WTC11 (cell line): ENCODE measurements around the gene SEZ6L2. TPM values are rescaled to one million over a fixed set of nuclear protein-coding genes. Genes with fewer than 3 reads are reported as not detected.

ENCODE experiments used
- ATAC-seq: fragments of 200-7000 bp; cut with Tn5 transposase; 2 replicates; pipeline ENCODE4 v1.10.0; 2021; ENCODE audit warnings: mild to moderate bottlenecking, moderate library complexity
- CTCF ChIA-PET: fragments of 300-600 bp; sonication (Branson Sonifier 250); formaldehyde crosslinking; loops from one replicate; lab custom pipeline; 2021; ENCODE audit warnings: antibody characterized with exemption; lab: Charles Lee
- POLR2A ChIA-PET: fragments of 350-600 bp; sonication (Branson Sonifier 250); formaldehyde crosslinking; loops from one replicate; lab custom pipeline; 2021; ENCODE audit warnings: antibody characterized with exemption; lab: Charles Lee
- DNase-seq: peaks from one replicate; pipeline ENCODE4 v3.0.0; 2021; ENCODE audit warnings: low spot score
- H3K27ac Mint-ChIP-seq: 2 replicates; pipeline ENCODE4 v1.8.0; 2021; ENCODE audit warnings: mixed read lengths
- H3K27me3 Mint-ChIP-seq: 2 replicates; pipeline ENCODE4 v1.8.0; 2021; ENCODE audit warnings: low read depth, mild to moderate bottlenecking, moderate library complexity, mixed read lengths
- H3K36me3 Mint-ChIP-seq: 2 replicates; pipeline ENCODE4 v1.8.0; 2021; ENCODE audit warnings: mixed read lengths
- H3K4me1 Mint-ChIP-seq: 2 replicates; pipeline ENCODE4 v1.8.0; 2022; ENCODE audit warnings: mixed read lengths
- H3K4me3 Mint-ChIP-seq: 2 replicates; pipeline ENCODE4 v1.8.0; 2021; ENCODE audit warnings: mild to moderate bottlenecking, moderate library complexity, mixed read lengths
- H3K9me3 Mint-ChIP-seq: 2 replicates; pipeline ENCODE4 v1.8.0; 2021; ENCODE audit warnings: mixed read lengths
- AR ChIP-seq: fragments of 250-450 bp; sonication (Bioruptor Pico); IDR thresholded peaks from 2 replicates; pipeline ENCODE4 v1.9.0; 2021; ENCODE audit warnings: mild to moderate bottlenecking
- CDX4 ChIP-seq: fragments of 250-450 bp; sonication (Bioruptor Pico); IDR thresholded peaks from 2 replicates; pipeline ENCODE4 v1.9.0; 2021; ENCODE audit warnings: moderate library complexity, mild to moderate bottlenecking, inconsistent platforms, borderline replicate concordance
- CREM ChIP-seq: sonication (generic); formaldehyde crosslinking; IDR thresholded peaks from 2 replicates; pipeline ENCODE4 v1.8.1; 2022; ENCODE audit warnings: mild to moderate bottlenecking, missing genetic modification reagents, moderate library complexity
- E2F4 ChIP-seq: sonication (generic); formaldehyde crosslinking; IDR thresholded peaks from 2 replicates; pipeline ENCODE4 v1.8.1; 2022; ENCODE audit warnings: low read depth, mild to moderate bottlenecking, moderate library complexity, missing genetic modification reagents, borderline replicate concordance
- ERG ChIP-seq: fragments of 250-450 bp; sonication (Bioruptor Pico); IDR thresholded peaks from 2 replicates; pipeline ENCODE4 v1.8.0; 2021; ENCODE audit warnings: mild to moderate bottlenecking
- FOXK1 ChIP-seq: sonication (generic); formaldehyde crosslinking; IDR thresholded peaks from 2 replicates; pipeline ENCODE4 v1.8.0; 2022; ENCODE audit warnings: mild to moderate bottlenecking, moderate library complexity, missing genetic modification reagents
- JAZF1 ChIP-seq: fragments of 250-450 bp; sonication (Bioruptor Pico); IDR thresholded peaks from 2 replicates; pipeline ENCODE4 v1.9.0; 2021; ENCODE audit warnings: moderate library complexity, mild to moderate bottlenecking, inconsistent platforms
- NFE2L1 ChIP-seq: sonication (generic); formaldehyde crosslinking; IDR thresholded peaks from 2 replicates; pipeline ENCODE4 v1.8.1; 2023; ENCODE audit warnings: missing genetic modification reagents
- RELA ChIP-seq: sonication (generic); formaldehyde crosslinking; IDR thresholded peaks from 2 replicates; pipeline ENCODE4 v1.8.1; 2022; ENCODE audit warnings: missing genetic modification reagents, mild to moderate bottlenecking, borderline replicate concordance
- RORB ChIP-seq: fragments of 250-450 bp; sonication (Bioruptor Pico); IDR thresholded peaks from 2 replicates; pipeline ENCODE4 v1.9.0; 2021; ENCODE audit warnings: mild to moderate bottlenecking
- SP1 ChIP-seq: sonication (generic); formaldehyde crosslinking; conservative IDR thresholded peaks from 2 replicates; pipeline ENCODE4 v1.8.1; 2022; ENCODE audit warnings: missing genetic modification reagents
- TCF7 ChIP-seq: sonication (generic); formaldehyde crosslinking; IDR thresholded peaks from 2 replicates; pipeline ENCODE4 v1.8.0; 2022; ENCODE audit warnings: mild to moderate bottlenecking, low read depth, missing genetic modification reagents, moderate library complexity
- TEAD4 ChIP-seq: sonication (generic); formaldehyde crosslinking; IDR thresholded peaks from 2 replicates; pipeline ENCODE4 v1.8.0; 2022; ENCODE audit warnings: mild to moderate bottlenecking, missing genetic modification reagents
- USF1 ChIP-seq: sonication (generic); formaldehyde crosslinking; IDR thresholded peaks from 2 replicates; pipeline ENCODE4 v1.8.0; 2022; ENCODE audit warnings: mild to moderate bottlenecking, missing genetic modification reagents
- ZBTB21 ChIP-seq: sonication (generic); formaldehyde crosslinking; IDR thresholded peaks from 2 replicates; pipeline ENCODE4 v1.8.1; 2023; ENCODE audit warnings: mild to moderate bottlenecking, missing genetic modification reagents, borderline replicate concordance
- ZMAT4 ChIP-seq: fragments of 250-450 bp; sonication (Bioruptor Pico); IDR thresholded peaks from 2 replicates; pipeline ENCODE4 v1.9.0; 2021; ENCODE audit warnings: mild to moderate bottlenecking
- ZNF138 ChIP-seq: sonication (generic); formaldehyde crosslinking; conservative IDR thresholded peaks from 2 replicates; pipeline ENCODE4 v1.8.1; 2022; ENCODE audit warnings: mild to moderate bottlenecking, moderate library complexity, missing genetic modification reagents
- ZNF232 ChIP-seq: sonication (generic); formaldehyde crosslinking; IDR thresholded peaks from 2 replicates; pipeline ENCODE4 v1.8.0; 2022; ENCODE audit warnings: mild to moderate bottlenecking, missing genetic modification reagents
- ZNF281 ChIP-seq: sonication (generic); formaldehyde crosslinking; IDR thresholded peaks from 2 replicates; pipeline ENCODE4 v1.8.0; 2023; ENCODE audit warnings: mild to moderate bottlenecking, missing genetic modification reagents
- ZNF423 ChIP-seq: fragments of 250-450 bp; sonication (Bioruptor Pico); IDR thresholded peaks from 2 replicates; pipeline ENCODE4 v2.1.2; 2022; ENCODE audit warnings: mild to moderate bottlenecking, moderate library complexity
- total RNA-seq: library from RNA; stranded (reverse); gene quantifications from 3 replicates; pipeline ENCODE4 v1.2.3, GENCODE V29; 2021

Gene SEZ6L2
- total RNA-seq, 1 experiment from 2014 or later, result 58.2 TPM

GRCh38 chr16:29915590-29916247, 16.4 kb upstream of the SEZ6L2 start:
- ChIA-PET POLR2A (interaction anchor here (2.4 kb wide), 1 partner anchor 8 kb away, joined by 6 read pairs; no protein-coding TSS in a partner anchor), CTCF (interaction anchor here (0.7 to 2.1 kb wide), 4 partner anchors 10 to 85 kb away, joined by 3 to 5 read pairs (median 4); partner anchors contain the start of gene KCTD13)
- no peaks in the 10 kb centered on the region for H3K9me3 Mint-ChIP-seq
- peaks cover 5% of the 10 kb centered on the region for H3K4me1 Mint-ChIP-seq
- no peak for DNase-seq
- no peak for ATAC-seq
- TF ChIP-seq ZNF423 (CRISPR knock-in tag) (no peak), JAZF1 (CRISPR knock-in tag) (no peak), ZMAT4 (no peak), E2F4 (CRISPR knock-in tag) (no peak), NFE2L1 (CRISPR knock-in tag) (no peak), SP1 (no peak), RELA (CRISPR knock-in tag) (no peak), FOXK1 (no peak), ZNF281 (CRISPR knock-in tag) (no peak)
- H3K36me3 Mint-ChIP-seq, result peaks cover 7% of the 10 kb centered on the region
- no peak overlapping the region for H3K4me3 Mint-ChIP-seq
- no peak overlapping the region for H3K27ac Mint-ChIP-seq
- H3K27me3 Mint-ChIP-seq, result no peaks in the 10 kb centered on the region

- Mint-ChIP-seq H3K4me3 (no peak overlapping the region), H3K36me3 (peaks cover 3% of the 10 kb centered on the region; the same call in 1 of the 2 replicates), H3K27me3 (no peaks in the 10 kb centered on the region), H3K4me1 (peaks cover 5% of the 10 kb centered on the region), H3K27ac (peak overlapping the region; percentile 47; the same call in 1 of the 2 replicates), H3K9me3 (no peaks in the 10 kb centered on the region)
- POLR2A ChIA-PET, result no interaction called here
- no peak for ATAC-seq
- TF ChIP-seq USF1 (no peak), ERG (CRISPR knock-in tag) (no peak), ZBTB21 (CRISPR knock-in tag) (no peak), ZNF232 (no peak), TEAD4 (no peak), TCF7 (CRISPR knock-in tag) (no peak), RORB (CRISPR knock-in tag) (no peak), CDX4 (CRISPR knock-in tag) (no peak), CREM (CRISPR knock-in tag) (no peak), E2F4 (CRISPR knock-in tag) (no peak), AR (CRISPR knock-in tag) (no peak), ZNF138 (CRISPR knock-in tag) (no peak)
- CTCF ChIA-PET, result interaction anchor here (1.3 to 2.1 kb wide), 3 partner anchors 14 to 65 kb away, joined by 4 to 5 read pairs (median 5); partner anchors contain the start of genes ASPHD1 and SEZ6L2
- no peak for DNase-seq
Measured at GRCh38 chr16:29913514-29913913, 14.2 kb upstream of the SEZ6L2 start.
